ENCODE results near the gene OR10G3. TPM values are rescaled to one million over a fixed set of nuclear protein-coding genes. Genes with fewer than 3 reads are reported as not detected.

Gene OR10G3, protein sequence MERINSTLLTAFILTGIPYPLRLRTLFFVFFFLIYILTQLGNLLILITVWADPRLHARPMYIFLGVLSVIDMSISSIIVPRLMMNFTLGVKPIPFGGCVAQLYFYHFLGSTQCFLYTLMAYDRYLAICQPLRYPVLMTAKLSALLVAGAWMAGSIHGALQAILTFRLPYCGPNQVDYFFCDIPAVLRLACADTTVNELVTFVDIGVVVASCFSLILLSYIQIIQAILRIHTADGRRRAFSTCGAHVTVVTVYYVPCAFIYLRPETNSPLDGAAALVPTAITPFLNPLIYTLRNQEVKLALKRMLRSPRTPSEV
- not detected in 2 replicates for total RNA-seq

DNA sequence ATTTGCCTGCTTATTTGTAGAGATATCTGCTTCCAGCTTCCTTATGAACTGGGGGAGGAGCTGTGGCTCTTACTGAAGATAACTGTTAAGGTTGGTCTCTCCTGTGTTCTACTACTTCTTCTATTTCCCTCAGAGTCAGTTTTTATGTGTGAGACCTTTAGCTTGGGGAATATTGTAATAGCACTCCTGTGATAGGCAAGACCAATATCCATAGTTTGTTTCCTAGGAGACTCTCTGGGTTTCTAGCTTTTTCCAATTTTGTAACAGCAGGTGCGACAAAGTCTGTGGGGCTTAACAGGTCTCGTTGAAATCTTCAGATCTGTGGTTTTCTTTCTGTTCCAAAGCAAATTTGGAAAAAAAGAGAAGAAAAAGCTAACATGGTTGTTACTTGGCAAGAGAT, at the start of gene OR10G3:
TSS of gene OR10G3 (minus strand) at position 101 of the 400 bp plus-strand sequence. CDS start 9,332 bp downstream, outside the sequence.

DNA sequence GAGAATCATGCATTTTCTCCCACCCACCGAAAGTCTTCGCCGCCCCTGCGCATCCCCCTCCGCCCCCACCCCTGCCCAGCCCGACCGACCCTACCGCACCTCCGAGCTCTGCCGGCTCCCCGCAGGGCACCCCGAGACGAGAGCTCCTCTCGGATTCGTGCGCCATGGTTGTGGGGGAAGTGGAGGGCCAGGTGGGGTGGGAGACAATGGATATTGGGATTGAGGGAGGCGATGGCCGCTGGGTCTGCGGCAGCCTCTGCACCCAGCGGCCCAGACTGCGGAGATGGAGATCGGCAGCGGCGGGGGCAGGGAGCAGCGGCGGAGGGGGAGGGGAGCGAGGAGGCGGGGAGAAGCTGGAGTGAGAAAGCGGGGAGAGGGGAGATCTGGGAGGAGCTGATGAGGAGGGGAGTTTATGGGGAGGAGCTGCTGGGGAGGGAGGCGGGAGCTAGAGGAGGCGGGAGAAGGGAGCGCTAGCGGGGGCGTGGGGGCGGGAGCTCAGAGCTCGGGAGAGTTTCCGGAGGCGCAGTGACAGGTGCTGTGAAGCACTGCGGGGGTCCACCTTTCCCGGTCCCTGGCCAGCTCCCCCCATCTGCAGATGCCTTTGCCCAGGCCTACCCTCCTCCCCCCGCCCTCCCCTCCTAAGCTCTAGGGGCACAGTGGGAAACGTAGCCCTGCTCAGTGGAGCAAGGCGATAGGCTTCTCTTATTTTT, 53.8 kb downstream of the OR10G3 start, which contains the start of gene SALL2:
TSS of gene SALL2 (minus strand) at position 385 of the 710 bp plus-strand sequence. CDS start at position 166, 219 bp downstream.

Other genes with a start within 250 kb of the OR10G3 start
- gene SUPT16H, start 196.1 kb downstream of the OR10G3 start, total RNA-seq, result 49.4 and 66.3 TPM in 2 replicates
- 33.9 and 46.5 TPM in 2 replicates for gene CHD8, start 124.0 kb downstream of the OR10G3 start, total RNA-seq
- gene RAB2B, start 103.1 kb downstream of the OR10G3 start, total RNA-seq, result 6.7 and 11.1 TPM in 2 replicates
- 17.8 and 24.3 TPM in 2 replicates for gene TOX4, start 102.9 kb downstream of the OR10G3 start, total RNA-seq
- gene METTL3, start 68.7 kb downstream of the OR10G3 start, total RNA-seq, result 29.0 and 41.7 TPM in 2 replicates
- 1.2 and 3.2 TPM in 2 replicates for gene SALL2, start 53.7 kb downstream of the OR10G3 start, total RNA-seq
- not detected in 2 replicates for gene OR10G2, start 54.9 kb upstream of the OR10G3 start, total RNA-seq
- gene OR4E2, start 73.8 kb upstream of the OR10G3 start, total RNA-seq, result not detected in 2 replicates
- gene OR4E1, start 93.7 kb upstream of the OR10G3 start, total RNA-seq, result not detected in 2 replicates

All from hair follicular keratinocyte (primary cell).